Endodermal cell (in vitro differentiated cells): Measurements from ENCODE around the gene ZNF684. TPM values are rescaled to one million over a fixed set of nuclear protein-coding genes. Genes with fewer than 3 reads are reported as not detected.

Experiments used
- DNase-seq: peaks from one replicate; pipeline ENCODE4 v3.0.0-alpha.2; 2017
- H3K27ac ChIP-seq: 2 replicates; pipeline ENCODE4 v1.5.1; 2013; ENCODE audit warnings: mild to moderate bottlenecking, low read depth, low read length, moderate library complexity
- H3K27me3 ChIP-seq: 2 replicates; pipeline ENCODE4 v1.6.1; 2013; ENCODE audit warnings: mild to moderate bottlenecking, low read length, moderate library complexity; ENCODE audit not compliant: insufficient read depth, control insufficient read depth, poor library complexity, severe bottlenecking
- H3K36me3 ChIP-seq: 2 replicates; pipeline ENCODE4 v1.7.0; 2013; ENCODE audit warnings: mild to moderate bottlenecking, low read length, moderate library complexity; ENCODE audit not compliant: control insufficient read depth, insufficient read depth
- H3K4me1 ChIP-seq: one replicate; pipeline ENCODE4 v1.7.0; 2013; ENCODE audit warnings: low read length; ENCODE audit not compliant: control insufficient read depth, insufficient read depth
- H3K4me3 ChIP-seq: 2 replicates; pipeline ENCODE4 v1.5.1; 2013; ENCODE audit warnings: mild to moderate bottlenecking, low read length, moderate library complexity
- H3K9ac ChIP-seq: 2 replicates; pipeline ENCODE4 v1.6.1; 2013; ENCODE audit warnings: mild to moderate bottlenecking, low read length, moderate library complexity; ENCODE audit not compliant: poor library complexity, severe bottlenecking; ENCODE audit errors: extremely low read depth
- H3K9me3 ChIP-seq: 2 replicates; pipeline ENCODE4 v1.6.1; 2013; ENCODE audit warnings: mild to moderate bottlenecking, low read length, moderate library complexity; ENCODE audit not compliant: control insufficient read depth
- H3K27ac Mint-ChIP-seq: 2 replicates; pipeline ENCODE4 v1.8.0; 2020; ENCODE audit warnings: mixed read lengths
- H3K27me3 Mint-ChIP-seq: 2 replicates; pipeline ENCODE4 v1.8.0; 2021; ENCODE audit warnings: mild to moderate bottlenecking, mixed read lengths; ENCODE audit not compliant: insufficient read depth
- H3K36me3 Mint-ChIP-seq: 2 replicates; pipeline ENCODE4 v1.8.0; 2020; ENCODE audit warnings: low read depth, mixed read lengths
- H3K4me1 Mint-ChIP-seq: 2 replicates; pipeline ENCODE4 v1.8.0; 2020; ENCODE audit warnings: mixed read lengths
- H3K4me3 Mint-ChIP-seq: 2 replicates; pipeline ENCODE4 v1.8.0; 2020; ENCODE audit warnings: mild to moderate bottlenecking, moderate library complexity, mixed read lengths
- H3K9me3 Mint-ChIP-seq: 2 replicates; pipeline ENCODE4 v1.8.0; 2020; ENCODE audit warnings: mild to moderate bottlenecking, mixed read lengths
- WGBS, 2 experiments: methylation state at CpG; one replicate each; pipeline versions ENCODE4 v1.1.5 to v1.1.7; 2013; ENCODE audit warnings: missing lambda C conversion rate in 2 of 2, mixed read lengths in 1 of 2; ENCODE audit not compliant: insufficient coverage in 1 of 2, insufficient read length in 1 of 2; 5-methylcytosine and 5-hydroxymethylcytosine counted together
- total RNA-seq, 2 donors: library from RNA; stranded (reverse); fragmentation: NEBNext Ultra II Directional in 1 of 2; extraction: Animal tissue kit (Norgen Biotek cat#: 25700) in 1 of 2; gene quantifications; 2 replicates in 1 of 2; 3 replicates in 1 of 2; pipeline ENCODE4 v1.2.1, GENCODE V29; 2021
- TF ChIP-seq, protein P1 (sequence below): fragments of 200-600 bp; sonication (generic); conservative IDR thresholded peaks from 2 replicates; pipeline ENCODE4 v1.5.0; 2021; ENCODE audit warnings: antibody characterized with exemption, mild to moderate bottlenecking

ZNF684 gene
- total RNA-seq, 2 donors from 2014 or later, result 5.1 to 10.4 TPM

DNA sequence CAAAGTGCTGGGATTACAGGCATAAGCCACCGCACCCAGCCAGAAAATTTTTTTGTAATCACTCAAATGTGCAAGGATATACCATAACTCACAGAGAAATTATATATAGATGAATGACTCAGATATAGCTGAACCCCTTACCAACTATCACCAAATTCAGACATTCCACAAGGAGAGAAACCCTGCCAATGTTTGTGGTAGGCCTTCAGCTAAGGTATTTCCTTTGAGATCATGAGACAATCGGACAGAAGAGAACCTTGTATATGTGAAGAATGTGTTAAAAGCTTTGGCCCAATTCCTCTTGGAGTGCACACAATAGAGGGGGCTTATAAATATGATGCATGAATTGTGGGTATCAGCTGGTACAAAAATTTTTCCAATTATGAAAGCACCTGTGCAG, 50.7 kb downstream of the ZNF684 start:
- no peaks in the 10 kb centered on the region for H3K4me1 ChIP-seq
- H3K36me3 ChIP-seq, result no peaks in the 10 kb centered on the region
- H3K9me3 ChIP-seq, result no peaks in the 10 kb centered on the region
- H3K36me3 Mint-ChIP-seq, result no peaks in the 10 kb centered on the region
- H3K27me3 ChIP-seq, result peaks cover 2% of the 10 kb centered on the region
- H3K27me3 Mint-ChIP-seq, result peaks cover 7% of the 10 kb centered on the region
- no peak overlapping the region for H3K4me3 ChIP-seq
- H3K9me3 Mint-ChIP-seq, result peaks cover 2% of the 10 kb centered on the region
- TF ChIP-seq, protein P1, sequence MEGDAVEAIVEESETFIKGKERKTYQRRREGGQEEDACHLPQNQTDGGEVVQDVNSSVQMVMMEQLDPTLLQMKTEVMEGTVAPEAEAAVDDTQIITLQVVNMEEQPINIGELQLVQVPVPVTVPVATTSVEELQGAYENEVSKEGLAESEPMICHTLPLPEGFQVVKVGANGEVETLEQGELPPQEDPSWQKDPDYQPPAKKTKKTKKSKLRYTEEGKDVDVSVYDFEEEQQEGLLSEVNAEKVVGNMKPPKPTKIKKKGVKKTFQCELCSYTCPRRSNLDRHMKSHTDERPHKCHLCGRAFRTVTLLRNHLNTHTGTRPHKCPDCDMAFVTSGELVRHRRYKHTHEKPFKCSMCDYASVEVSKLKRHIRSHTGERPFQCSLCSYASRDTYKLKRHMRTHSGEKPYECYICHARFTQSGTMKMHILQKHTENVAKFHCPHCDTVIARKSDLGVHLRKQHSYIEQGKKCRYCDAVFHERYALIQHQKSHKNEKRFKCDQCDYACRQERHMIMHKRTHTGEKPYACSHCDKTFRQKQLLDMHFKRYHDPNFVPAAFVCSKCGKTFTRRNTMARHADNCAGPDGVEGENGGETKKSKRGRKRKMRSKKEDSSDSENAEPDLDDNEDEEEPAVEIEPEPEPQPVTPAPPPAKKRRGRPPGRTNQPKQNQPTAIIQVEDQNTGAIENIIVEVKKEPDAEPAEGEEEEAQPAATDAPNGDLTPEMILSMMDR, result no peak
- no peak for DNase-seq
- H3K27ac Mint-ChIP-seq, result no peak overlapping the region
- no peaks in the 10 kb centered on the region for H3K4me1 Mint-ChIP-seq
- no peak overlapping the region for H3K27ac ChIP-seq
- H3K4me3 Mint-ChIP-seq, result no peak overlapping the region
- WGBS, 2 experiments, result 96 to 100% methylated on average over 1 to 2 of the region's 2 CpGs
- H3K9ac ChIP-seq, result no peak overlapping the region

DNA sequence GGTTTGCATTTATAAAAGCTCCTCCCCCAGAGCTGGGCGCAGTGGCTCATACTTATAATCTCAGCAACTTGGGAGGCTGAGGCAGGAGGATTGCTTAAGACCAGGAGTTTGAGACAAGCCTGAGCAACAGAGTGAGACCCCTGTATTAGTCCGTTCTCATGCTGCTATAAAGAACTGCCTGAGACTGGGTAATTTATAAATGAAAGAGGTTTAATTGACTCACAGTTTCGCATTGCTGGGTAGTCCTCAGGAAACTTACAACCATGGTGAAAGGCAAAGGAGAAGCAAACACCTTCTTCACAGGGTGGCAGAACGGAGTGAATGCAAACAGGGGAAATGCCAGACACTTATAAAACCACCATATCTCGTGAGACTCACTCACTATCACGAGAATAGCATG, 52.5 kb downstream of the ZNF684 start:
- H3K4me3 ChIP-seq, result no peak overlapping the region
- no peak overlapping the region for H3K27ac Mint-ChIP-seq

GRCh38 chr1:40588586-40588985, 57.1 kb downstream of the ZNF684 start:
- Mint-ChIP-seq H3K4me1 (no peaks in the 10 kb centered on the region), H3K27ac (no peak overlapping the region), H3K4me3 (no peak overlapping the region), H3K27me3 (peaks cover 8% of the 10 kb centered on the region), H3K9me3 (peaks cover 7% of the 10 kb centered on the region), H3K36me3 (no peaks in the 10 kb centered on the region)
- no peak overlapping the region for H3K4me3 ChIP-seq
- H3K27ac ChIP-seq, result no peak overlapping the region
- TF ChIP-seq, protein P1, result no peak
- H3K27me3 ChIP-seq, result peaks cover 5% of the 10 kb centered on the region
- H3K9ac ChIP-seq, result no peak overlapping the region
- H3K36me3 ChIP-seq, result no peaks in the 10 kb centered on the region
- 85 to 100% methylated on average over 1 to 2 of the region's 2 CpGs for whole genome bisulfite sequencing, 2 experiments
- H3K9me3 ChIP-seq, result no peaks in the 10 kb centered on the region
- DNase-seq, result no peak
- no peaks in the 10 kb centered on the region for H3K4me1 ChIP-seq

More for the DNA sequence above, 52.5 kb downstream of the ZNF684 start:
- Histone ChIP-seq H3K27me3 (peaks cover 5% of the 10 kb centered on the region), H3K4me1 (no peaks in the 10 kb centered on the region), H3K27ac (no peak overlapping the region), H3K36me3 (no peaks in the 10 kb centered on the region), H3K9me3 (no peaks in the 10 kb centered on the region), H3K9ac (no peak overlapping the region)
- H3K36me3 Mint-ChIP-seq, result no peaks in the 10 kb centered on the region
- no peak overlapping the region for H3K4me3 Mint-ChIP-seq
- H3K4me1 Mint-ChIP-seq, result no peaks in the 10 kb centered on the region
- TF ChIP-seq, protein P1, result no peak
- no peaks in the 10 kb centered on the region for H3K9me3 Mint-ChIP-seq
- WGBS, 2 experiments, result 68 to 81% methylated on average over 2 to 6 of the region's 6 CpGs
- H3K27me3 Mint-ChIP-seq, result peaks cover 8% of the 10 kb centered on the region
- DNase-seq, result no peak
